DOHH2 (cell line): ENCODE data around the gene STK32B.

Experiments
- CTCF ChIP-seq: fragments of 200-600 bp; sonication (generic); IDR thresholded peaks from one replicate; pipeline ENCODE4 v1.5.1; 2014; ENCODE audit warnings: antibody characterized with exemption, mild to moderate bottlenecking, low read depth, low read length; ENCODE audit not compliant: poor library complexity, severe bottlenecking
- EZH2phosphoT487 ChIP-seq: fragments of 200-600 bp; sonication (generic); IDR thresholded peaks from 2 replicates; pipeline ENCODE4 v1.6.1; 2017; ENCODE audit warnings: borderline replicate concordance, mild to moderate bottlenecking, antibody characterized with exemption, low read length, moderate library complexity, mixed read lengths

GRCh38 chr4:5429747-5430146 lies 378.5 kb downstream of the STK32B start:
- TF ChIP-seq CTCF (no peak), EZH2phosphoT487 (no peak)
